Esophagus (tissue), 2 donors: ENCODE results near the gene BLOC1S6. TPM values are rescaled to one million over a fixed set of nuclear protein-coding genes. Genes with fewer than 3 reads are reported as not detected.
A peak's percentile ranks its signal among the peaks of the same experiment; 100 is the strongest.

ENCODE experiments used
- H3K27ac ChIP-seq, 2 donors: one replicate each; pipeline ENCODE4 v1.5.1; 2013; ENCODE audit warnings: low read depth in 2 of 2, mild to moderate bottlenecking in 2 of 2, inconsistent platforms in 1 of 2, low read length in 1 of 2, moderate library complexity in 1 of 2
- H3K27me3 ChIP-seq, 2 donors: one replicate each; pipeline ENCODE4 v1.6.1; 2013; ENCODE audit warnings: low read length in 2 of 2, control low read depth in 1 of 2, mild to moderate bottlenecking in 1 of 2; ENCODE audit not compliant: insufficient read depth in 2 of 2, control insufficient read depth in 1 of 2
- H3K36me3 ChIP-seq, 2 donors: one replicate each; pipeline ENCODE4 v1.6.1; 2013; ENCODE audit warnings: low read length in 1 of 2; ENCODE audit not compliant: control insufficient read depth in 2 of 2, insufficient read depth in 2 of 2
- H3K4me1 ChIP-seq, 2 donors: one replicate each; pipeline ENCODE4 v1.6.1; 2013; ENCODE audit warnings: low read length in 1 of 2; ENCODE audit not compliant: control insufficient read depth in 2 of 2, insufficient read depth in 2 of 2
- H3K4me3 ChIP-seq, 2 donors: one replicate each; pipeline ENCODE4 v1.5.1; 2013; ENCODE audit warnings: low read length in 2 of 2, mild to moderate bottlenecking in 2 of 2, low read depth in 1 of 2, moderate library complexity in 1 of 2
- H3K9me3 ChIP-seq, 2 donors: one replicate each; pipeline ENCODE4 v1.6.1; 2013; ENCODE audit warnings: mild to moderate bottlenecking in 2 of 2, low read depth in 1 of 2, low read length in 1 of 2, moderate library complexity in 1 of 2; ENCODE audit not compliant: control insufficient read depth in 2 of 2, insufficient read depth in 1 of 2
- WGBS, 2 donors: extraction: QIAGEN DNeasy Blood & Tissue Kit; methylation state at CpG; one replicate each; pipeline ENCODE4 v1.1.7; 2013; 5-methylcytosine and 5-hydroxymethylcytosine counted together
- polyA plus RNA-seq, 2 donors: library from polyadenylated mRNA; stranded (reverse); fragments of 200-250 nt; gene quantifications; one replicate each; pipeline ENCODE4 v1.2.3, GENCODE V29; 2013
- donor health status: healthy with polysubstance abuse.
- donor health status: Bipolar disorder and iron deficiency.

The BLOC1S6 gene, protein sequence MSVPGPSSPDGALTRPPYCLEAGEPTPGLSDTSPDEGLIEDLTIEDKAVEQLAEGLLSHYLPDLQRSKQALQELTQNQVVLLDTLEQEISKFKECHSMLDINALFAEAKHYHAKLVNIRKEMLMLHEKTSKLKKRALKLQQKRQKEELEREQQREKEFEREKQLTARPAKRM
- 10 to 100 TPM in 1 of 2 donors, 1 to 10 TPM in 1; 6.5 to 11.1 TPM for polyA plus RNA-seq

- H3K4me1 ChIP-seq: no peaks in the 10 kb centered on the region
- WGBS, 2 donors: 1% methylated on average over 62 of the region's 62 CpGs
These were observed at the start of gene BLOC1S6 for GRCh38 chr15:45587095-45587862. BLOC1S6 (plus strand) TSS chr15:45587379; CDS start chr15:45587444, 65 bp downstream.

GRCh38 chr15:45539680-45540079 lies 47.5 kb upstream of the BLOC1S6 start:
- Histone ChIP-seq H3K27me3 (no peaks in the 10 kb centered on the region), H3K36me3 (no peaks in the 10 kb centered on the region), H3K4me1 (no peaks in the 10 kb centered on the region), H3K27ac (no peak overlapping the region), H3K9me3 (no peaks in the 10 kb centered on the region), H3K4me3 (no peak overlapping the region)
- WGBS, 2 donors: 75 to 83% methylated on average over 3 of the region's 3 CpGs

More at GRCh38 chr15:45587095-45587862, at the start of gene BLOC1S6:
- H3K27ac ChIP-seq: peak within 1 kb of the TSS; percentile 98
- H3K36me3 ChIP-seq: no peaks in the 10 kb centered on the region
- no peaks in the 10 kb centered on the region for H3K9me3 ChIP-seq
- no peaks in the 10 kb centered on the region for H3K27me3 ChIP-seq
- H3K4me3 ChIP-seq: peak within 1 kb of the TSS; percentile 85 to 97

- Histone ChIP-seq H3K4me1 (no peaks in the 10 kb centered on the region), H3K27me3 (no peaks in the 10 kb centered on the region), H3K27ac (no peak overlapping the region), H3K9me3 (no peaks in the 10 kb centered on the region), H3K36me3 (no peaks in the 10 kb centered on the region), H3K4me3 (no peak overlapping the region)
- WGBS, 2 donors: 81 to 86% methylated on average over 1 of the region's 1 CpG
These were observed 46.6 kb upstream of the BLOC1S6 start for GRCh38 chr15:45540531-45540930.

DNA sequence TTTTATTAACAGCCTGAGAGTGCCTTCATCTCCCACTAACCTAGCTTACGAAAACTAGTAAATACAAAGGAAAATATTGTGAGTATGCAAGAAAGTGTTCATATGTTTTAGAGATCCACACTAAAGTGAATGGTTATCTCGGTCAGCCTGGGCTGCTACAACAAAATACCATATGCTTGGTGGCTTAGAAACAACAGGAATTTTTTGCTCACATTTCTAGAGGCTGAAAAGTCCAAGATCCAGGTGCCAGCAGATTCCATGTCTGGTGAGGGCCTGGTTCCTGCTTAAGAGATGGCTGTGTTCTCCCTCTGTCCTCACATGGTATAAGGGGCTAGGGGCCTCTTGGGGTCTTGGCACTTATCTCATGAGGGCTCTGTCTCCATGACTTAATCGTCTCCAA lies 44.1 kb upstream of the BLOC1S6 start:
- H3K9me3 ChIP-seq: no peaks in the 10 kb centered on the region
- H3K27ac ChIP-seq: no peak overlapping the region
- H3K36me3 ChIP-seq: no peaks in the 10 kb centered on the region
- H3K27me3 ChIP-seq: no peaks in the 10 kb centered on the region
- no peaks in the 10 kb centered on the region for H3K4me1 ChIP-seq
- WGBS, 2 donors: 88 to 89% methylated on average over 3 of the region's 3 CpGs
- no peak overlapping the region for H3K4me3 ChIP-seq

- no peaks in the 10 kb centered on the region for H3K4me1 ChIP-seq
- H3K4me3 ChIP-seq: no peak overlapping the region
- no peaks in the 10 kb centered on the region for H3K27me3 ChIP-seq
- H3K27ac ChIP-seq: no peak overlapping the region
- no peaks in the 10 kb centered on the region for H3K36me3 ChIP-seq
- H3K9me3 ChIP-seq: no peaks in the 10 kb centered on the region
- 90 to 91% methylated on average over 4 of the region's 4 CpGs for WGBS, 2 donors
These were observed 42.7 kb upstream of the BLOC1S6 start for GRCh38 chr15:45544266-45545023.

- Histone ChIP-seq H3K36me3 (no peaks in the 10 kb centered on the region), H3K9me3 (no peaks in the 10 kb centered on the region), H3K27ac (no peak overlapping the region), H3K27me3 (no peaks in the 10 kb centered on the region), H3K4me3 (no peak overlapping the region), H3K4me1 (no peaks in the 10 kb centered on the region)
- WGBS, 2 donors: 90 to 93% methylated on average over 7 of the region's 7 CpGs
These were observed 40.4 kb upstream of the BLOC1S6 start for GRCh38 chr15:45546789-45547188.

GRCh38 chr15:45548753-45549520 lies 38.2 kb upstream of the BLOC1S6 start:
- no peak overlapping the region for H3K27ac ChIP-seq
- no peaks in the 10 kb centered on the region for H3K9me3 ChIP-seq
- H3K36me3 ChIP-seq: no peaks in the 10 kb centered on the region
- WGBS, 2 donors: 83 to 86% methylated on average over 17 of the region's 17 CpGs
- H3K4me3 ChIP-seq: no peak overlapping the region
- no peaks in the 10 kb centered on the region for H3K4me1 ChIP-seq
- no peaks in the 10 kb centered on the region for H3K27me3 ChIP-seq

DNA sequence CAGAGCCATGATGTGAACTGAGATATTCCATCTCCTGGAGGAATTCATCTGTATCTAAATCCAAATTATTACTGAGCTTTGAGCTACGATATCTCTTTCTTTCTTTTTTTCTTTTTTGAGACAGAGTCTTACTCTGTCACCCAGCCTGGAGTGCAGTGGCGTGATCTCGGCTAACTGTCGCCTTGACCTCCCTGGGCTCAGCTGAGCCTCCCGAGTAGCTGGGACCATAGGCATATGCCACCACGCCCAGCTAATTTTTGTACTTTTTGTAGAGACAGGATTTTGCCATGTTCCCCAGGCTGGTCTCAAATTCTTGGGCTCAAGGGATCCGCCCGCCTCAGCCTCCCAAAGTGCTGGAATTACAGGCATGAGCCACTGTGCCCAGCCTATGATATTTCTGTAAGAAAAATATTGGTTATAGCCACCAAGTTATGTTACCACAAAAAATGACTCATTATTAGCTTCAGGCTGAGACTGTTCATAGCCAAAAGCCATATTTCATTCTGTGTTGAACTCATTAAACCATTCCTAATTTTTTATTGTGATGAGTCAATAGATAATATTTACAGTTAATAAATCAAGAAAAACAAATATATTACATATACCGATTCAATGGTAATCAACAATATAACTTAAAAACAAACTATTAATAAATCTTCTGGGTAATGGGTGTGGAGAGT lies 37.5 kb upstream of the BLOC1S6 start:
- 79 to 89% methylated on average over 9 of the region's 9 CpGs for WGBS, 2 donors
- H3K4me1 ChIP-seq: no peaks in the 10 kb centered on the region
- no peaks in the 10 kb centered on the region for H3K9me3 ChIP-seq
- no peak overlapping the region for H3K27ac ChIP-seq
- H3K27me3 ChIP-seq: no peaks in the 10 kb centered on the region
- no peak overlapping the region for H3K4me3 ChIP-seq
- H3K36me3 ChIP-seq: no peaks in the 10 kb centered on the region

DNA sequence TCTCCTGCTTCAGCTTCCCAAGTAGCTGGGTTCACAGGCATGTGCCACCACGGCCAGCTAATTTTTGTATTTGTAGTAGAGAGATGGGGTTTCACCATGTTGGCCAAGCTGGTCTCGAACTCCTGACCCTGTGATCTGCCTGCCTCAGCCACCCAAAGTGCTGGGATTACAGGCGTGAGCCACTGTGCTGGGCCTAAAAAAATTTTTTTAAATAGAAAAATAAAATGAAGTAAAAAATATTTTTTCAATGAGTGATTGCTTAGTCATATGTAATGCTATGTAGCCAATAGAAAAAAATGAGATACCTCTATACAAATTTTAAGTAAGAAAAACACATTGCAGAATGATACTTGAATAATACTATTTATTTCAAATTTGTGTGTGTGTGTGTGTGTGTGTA lies 36.7 kb upstream of the BLOC1S6 start:
- 77 to 82% methylated on average over 3 of the region's 3 CpGs for WGBS, 2 donors
- Histone ChIP-seq H3K4me1 (no peaks in the 10 kb centered on the region), H3K4me3 (no peak overlapping the region), H3K27me3 (no peaks in the 10 kb centered on the region), H3K27ac (no peak overlapping the region), H3K36me3 (no peaks in the 10 kb centered on the region), H3K9me3 (no peaks in the 10 kb centered on the region)
